Transverse colon (tissue), 4 donors: ENCODE data around the gene SSH2.

Experiments used
- EP300 ChIP-seq: sonication (generic); formaldehyde crosslinking; IDR thresholded peaks from one replicate; pipeline ENCODE4 v1.6.1; 2017; ENCODE audit warnings: antibody characterized with exemption, low read depth
- POLR2A ChIP-seq: fragments of 450-650 bp; IDR thresholded peaks from one replicate; pipeline ENCODE4 v1.6.1; 2016; ENCODE audit warnings: antibody characterized with exemption, mild to moderate bottlenecking, moderate library complexity
- POLR2AphosphoS5 ChIP-seq, 3 donors: sonication (generic); formaldehyde crosslinking; IDR thresholded peaks; one replicate each; pipeline ENCODE4 v1.6.1; 2016; ENCODE audit warnings: antibody characterized with exemption in 3 of 3
- TF ChIP-seq, protein P1 (sequence below), 5 experiments: fragments of 200-600 bp in 3 of 5; fragments of 450-650 bp in 2 of 5; sonication (generic) in 3 of 5; IDR thresholded peaks; 1 replicate in 2 of 5; 2 replicates in 3 of 5; pipeline ENCODE4 v1.5.1; 2016 to 2017; ENCODE audit warnings: antibody characterized with exemption in 5 of 5, inconsistent platforms in 3 of 5, mild to moderate bottlenecking in 2 of 5, moderate library complexity in 1 of 5

DNA sequence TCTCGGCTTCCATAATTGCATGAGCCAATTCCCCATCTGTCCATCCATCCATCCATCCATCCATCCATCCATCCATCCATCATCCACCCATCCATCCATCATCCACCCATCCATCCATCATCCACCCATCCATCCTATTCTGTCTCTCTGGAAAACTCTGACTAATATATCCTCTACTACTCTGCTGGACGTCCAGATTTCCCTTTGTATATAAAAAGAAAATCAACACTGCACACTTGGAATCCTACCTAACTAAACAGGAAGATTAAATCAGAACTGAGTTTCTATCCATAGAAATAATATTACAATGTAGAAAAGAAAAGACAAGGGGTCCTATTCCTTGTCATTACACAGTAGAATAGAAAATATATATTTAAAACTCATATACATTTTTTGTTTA, 157.0 kb downstream of the SSH2 start:
- TF ChIP-seq, protein P1, sequence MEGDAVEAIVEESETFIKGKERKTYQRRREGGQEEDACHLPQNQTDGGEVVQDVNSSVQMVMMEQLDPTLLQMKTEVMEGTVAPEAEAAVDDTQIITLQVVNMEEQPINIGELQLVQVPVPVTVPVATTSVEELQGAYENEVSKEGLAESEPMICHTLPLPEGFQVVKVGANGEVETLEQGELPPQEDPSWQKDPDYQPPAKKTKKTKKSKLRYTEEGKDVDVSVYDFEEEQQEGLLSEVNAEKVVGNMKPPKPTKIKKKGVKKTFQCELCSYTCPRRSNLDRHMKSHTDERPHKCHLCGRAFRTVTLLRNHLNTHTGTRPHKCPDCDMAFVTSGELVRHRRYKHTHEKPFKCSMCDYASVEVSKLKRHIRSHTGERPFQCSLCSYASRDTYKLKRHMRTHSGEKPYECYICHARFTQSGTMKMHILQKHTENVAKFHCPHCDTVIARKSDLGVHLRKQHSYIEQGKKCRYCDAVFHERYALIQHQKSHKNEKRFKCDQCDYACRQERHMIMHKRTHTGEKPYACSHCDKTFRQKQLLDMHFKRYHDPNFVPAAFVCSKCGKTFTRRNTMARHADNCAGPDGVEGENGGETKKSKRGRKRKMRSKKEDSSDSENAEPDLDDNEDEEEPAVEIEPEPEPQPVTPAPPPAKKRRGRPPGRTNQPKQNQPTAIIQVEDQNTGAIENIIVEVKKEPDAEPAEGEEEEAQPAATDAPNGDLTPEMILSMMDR (IDR thresholded peaks at IDR 0.05) = no peak
- TF ChIP-seq POLR2A (no peak), EP300 (no peak), POLR2AphosphoS5 (IDR thresholded peaks at IDR 0.05) (no peak)
